ENCODE results near the gene MGAT4A. TPM values are rescaled to one million over a fixed set of nuclear protein-coding genes. Genes with fewer than 3 reads are reported as not detected.

The MGAT4A gene
- total and polyA plus RNA-seq, 2 of the 8 experiments (the other 6 are each of a cell fraction or from before 2014, with no cell fraction given) = 1.4 to 7.7 TPM

DNA sequence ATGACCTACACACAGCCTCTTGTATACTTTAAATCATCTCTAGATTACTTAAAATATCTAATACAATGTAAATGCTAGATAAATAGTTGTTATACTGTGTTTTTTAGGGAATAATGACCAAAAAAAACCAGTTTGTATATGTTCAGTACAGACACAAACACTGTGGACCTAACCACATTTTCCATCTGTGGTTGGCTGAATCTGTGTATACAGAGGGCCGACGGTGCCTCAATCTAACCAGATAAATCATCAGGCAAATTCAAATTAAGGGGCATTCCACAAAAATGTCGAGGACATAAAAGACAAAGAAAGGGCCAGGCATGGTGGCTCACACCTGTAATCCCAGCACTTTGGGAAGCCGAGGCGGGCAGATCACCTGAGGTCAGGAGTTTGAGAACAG lies 14.1 kb downstream of the MGAT4A start:
- no peak overlapping the region for H3K27ac ChIP-seq (ENCODE audit: low read depth, low read length)
- 87% methylated on average over 5 of the region's 5 CpGs; no CpG with 5 or more reads in 1 of the 2 experiments for WGBS, 2 experiments (ENCODE audit: extremely low coverage in 1 of 2, insufficient coverage in 1 of 2, insufficient read length in 1 of 2, insufficient replicate concordance in 2 of 2, low coverage in 1 of 2, low lambda C conversion rate in 2 of 2, missing lambda C conversion rate in 1 of 2)
- H4K8ac ChIP-seq (ENCODE audit: extremely low read depth, insufficient read depth, low read length) = no peak overlapping the region
- no peak for DNase-seq (ENCODE audit: low read depth in 1 of 2, low spot score in 2 of 2)
- FAIRE-seq = no peak
- H3K4ac ChIP-seq (replicated peaks; ENCODE audit: insufficient read length, low read depth, low read length) = no peak overlapping the region
- no peak overlapping the region for H3K14ac ChIP-seq (ENCODE audit: insufficient read length)
- no peaks in the 10 kb centered on the region for H3K79me2 ChIP-seq (ENCODE audit: control insufficient read depth in 1 of 2, insufficient read depth in 2 of 2, low read length in 2 of 2)
- H3K23me2 ChIP-seq (ENCODE audit: low read depth, low read length) = no peaks in the 10 kb centered on the region; the same call in 1 of the 2 replicates
- no peaks in the 10 kb centered on the region for H3K9me3 ChIP-seq (ENCODE audit: insufficient read depth in 2 of 2, low read depth in 1 of 2, low read length in 1 of 2)
- no peak overlapping the region for H2BK12ac ChIP-seq (ENCODE audit: low read depth, low read length)
- no peak overlapping the region for H2AK5ac ChIP-seq (ENCODE audit: low read depth, low read length)
- H4K91ac ChIP-seq (replicated peaks; ENCODE audit: insufficient read length, low read length) = no peak overlapping the region
- H3K27me3 ChIP-seq (replicated peaks in 1 of 4; ENCODE audit: control insufficient read depth in 3 of 4, extremely low read depth in 1 of 4, insufficient read depth in 3 of 4, low read length in 3 of 4) = no peaks in the 10 kb centered on the region
- H2BK120ac ChIP-seq (replicated peaks; ENCODE audit: low read depth, low read length) = no peak overlapping the region
- H3K36me3 ChIP-seq (ENCODE audit: control insufficient read depth in 2 of 4, insufficient read depth in 4 of 4, low read length in 3 of 4) = no peaks in the 10 kb centered on the region
- TF ChIP-seq POLR2A (IDR thresholded peaks at IDR 0.05; ENCODE audit: control extremely low read depth in 1 of 2, low read depth in 2 of 2, low read length in 2 of 2) (no peak), NANOG (IDR thresholded peaks at IDR 0.05; ENCODE audit: insufficient read depth, low read depth, low read length, poor library complexity, severe bottlenecking) (no peak), TAF1 (IDR thresholded peaks at IDR 0.05; ENCODE audit: low read depth, low read length) (no peak)
- TF ChIP-seq, protein P1, sequence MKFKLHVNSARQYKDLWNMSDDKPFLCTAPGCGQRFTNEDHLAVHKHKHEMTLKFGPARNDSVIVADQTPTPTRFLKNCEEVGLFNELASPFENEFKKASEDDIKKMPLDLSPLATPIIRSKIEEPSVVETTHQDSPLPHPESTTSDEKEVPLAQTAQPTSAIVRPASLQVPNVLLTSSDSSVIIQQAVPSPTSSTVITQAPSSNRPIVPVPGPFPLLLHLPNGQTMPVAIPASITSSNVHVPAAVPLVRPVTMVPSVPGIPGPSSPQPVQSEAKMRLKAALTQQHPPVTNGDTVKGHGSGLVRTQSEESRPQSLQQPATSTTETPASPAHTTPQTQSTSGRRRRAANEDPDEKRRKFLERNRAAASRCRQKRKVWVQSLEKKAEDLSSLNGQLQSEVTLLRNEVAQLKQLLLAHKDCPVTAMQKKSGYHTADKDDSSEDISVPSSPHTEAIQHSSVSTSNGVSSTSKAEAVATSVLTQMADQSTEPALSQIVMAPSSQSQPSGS (IDR thresholded peaks at IDR 0.05; ENCODE audit: low read length) = no peak
- H3K18ac ChIP-seq (ENCODE audit: extremely low read depth, low read length) = no peak overlapping the region
- no peak overlapping the region for H3K9ac ChIP-seq (replicated peaks in 1 of 4; ENCODE audit: extremely low read depth in 1 of 4, low read depth in 3 of 4, low read length in 3 of 4)
- ChIA-PET CTCF (ENCODE audit: partially characterized antibody) (no interaction called here), POLR2A (ENCODE audit: partially characterized antibody) (no interaction called here)
- H2BK15ac ChIP-seq (ENCODE audit: low read length) = no peak overlapping the region
- H3K4me3 ChIP-seq (ENCODE audit: extremely low read depth in 1 of 4, insufficient read depth in 2 of 4, low read depth in 3 of 4, low read length in 4 of 4) = no peak overlapping the region
- no peak overlapping the region for H3K56ac ChIP-seq (replicated peaks; ENCODE audit: insufficient read length, low read depth, low read length)
- no peak overlapping the region for H2BK5ac ChIP-seq (ENCODE audit: low read depth, low read length)
- no peak overlapping the region for H3K23ac ChIP-seq (ENCODE audit: insufficient read length)
- H3K4me1 ChIP-seq (replicated peaks in 1 of 4; ENCODE audit: control insufficient read depth in 3 of 4, insufficient read depth in 4 of 4, low read length in 3 of 4) = peaks cover 0 to 2% (median 0%) of the 10 kb centered on the region in 4 experiments; a peak in 1 of 7 replicates
- H2BK20ac ChIP-seq (ENCODE audit: low read length) = no peak overlapping the region
- no peak overlapping the region for H4K5ac ChIP-seq (ENCODE audit: insufficient read length, low read depth, low read length)
- H4K20me1 ChIP-seq (replicated peaks in 1 of 2; ENCODE audit: control insufficient read depth in 1 of 2, insufficient read depth in 2 of 2, low read length in 2 of 2) = no peaks in the 10 kb centered on the region
- H2AFZ ChIP-seq (ENCODE audit: low read length) = no peak overlapping the region
- no peaks in the 10 kb centered on the region for H3K79me1 ChIP-seq (ENCODE audit: low read depth, low read length)
- no peak overlapping the region for H3K4me2 ChIP-seq (ENCODE audit: insufficient read depth in 1 of 2, low read depth in 2 of 2, low read length in 2 of 2)

Measured in H1 (cell line).